Pancreas (tissue), 10 donors: Measurements from ENCODE around the gene FYN. TPM values are rescaled to one million over a fixed set of nuclear protein-coding genes. Genes with fewer than 3 reads are reported as not detected.

Experiments
- ATAC-seq, 4 donors: fragments of 200-7000 bp; cut with Tn5 transposase; one replicate each; pipeline versions ENCODE4 v1.8.0 to v1.9.1; 2020; ENCODE audit warnings: mild to moderate bottlenecking in 4 of 4, moderate library complexity in 4 of 4
- DNase-seq, 6 donors: peaks; one replicate each; pipeline ENCODE4 v3.0.0-alpha.2; 2020
- FAIRE-seq: peaks from 2 replicates; lab custom pipeline; 2012; peaks lifted over from hg19 to GRCh38; lab: Jason Lieb, UNC
- H3K27ac ChIP-seq, 4 donors: fragments of 200-600 bp; sonication (generic); 1 replicate in 3 of 4; 2 replicates in 1 of 4; pipeline versions ENCODE4 v1.5.0 to v1.8.0; 2020
- H3K27me3 ChIP-seq, 4 donors: fragments of 200-600 bp; one replicate each; pipeline ENCODE4 v1.8.0; 2021
- H3K36me3 ChIP-seq, 3 donors: fragments of 200-600 bp; sonication (generic) in 1 of 3; one replicate each; pipeline versions ENCODE4 v1.5.0 to v1.8.0; 2020 to 2021
- H3K4me1 ChIP-seq, 3 donors: fragments of 200-600 bp; one replicate each; pipeline ENCODE4 v1.8.0; 2021
- H3K4me3 ChIP-seq, 4 donors: fragments of 200-600 bp; sonication (generic) in 2 of 4; one replicate each; pipeline versions ENCODE4 v1.5.0 to v1.8.0; 2020 to 2021
- H3K9me3 ChIP-seq, 4 donors: fragments of 200-600 bp; one replicate each; pipeline ENCODE4 v1.8.0; 2021
- WGBS, 2 donors: extraction: QIAGEN DNeasy Blood & Tissue Kit; methylation state at CpG; one replicate each; pipeline ENCODE4 v1.1.7; 2013; 5-methylcytosine and 5-hydroxymethylcytosine counted together
- intact Hi-C, 3 donors: fragments of 100-400 bp; cut with DNase I; formaldehyde crosslinking; loops; one replicate each; pipeline versions ENCODE4 v1.11.1 to v1.14.2; 2022
- polyA plus RNA-seq, 2 donors: library from polyadenylated mRNA; stranded (reverse); fragments of 200-250 nt; gene quantifications; one replicate each; pipeline ENCODE4 v1.2.3, GENCODE V29; 2013
- total RNA-seq, 6 donors: library from RNA; stranded (reverse); fragmentation: NEBNext Ultra II Directional in 4 of 6; extraction: Animal tissue kit (Norgen Biotek cat#: 25700) in 4 of 6; gene quantifications; one replicate each; pipeline versions ENCODE4 v1.2.1 to v1.2.4, GENCODE V29; 2021 to 2023
- TF ChIP-seq, protein P1 (sequence below), 4 donors: fragments of 200-600 bp; sonication (generic) in 3 of 4; IDR thresholded peaks; one replicate each; pipeline versions ENCODE4 v1.5.0 to v1.8.0; 2021; ENCODE audit warnings: antibody characterized with exemption in 4 of 4
- donor health status: healthy with polysubstance abuse.
- donor health status: DM: no; HTN: no; CAD: no; lungs with moderate emphysema.
- donor health status: DM: no; HTN: no; CAD: no.
- donor health status: control.
- donor health status: control.
- donor health status: Bipolar disorder and iron deficiency.
- donor health status: DM: yes; HTN: yes; CAD: no.
- donor health status: DM: no; HTN: no; CAD: no.
- donor health status: DM: no; HTN: no; CAD: no.
- donor health status: DM: yes; HTN: yes; CAD: no.

The FYN gene
- total and polyA plus RNA-seq, 8 donors: 6.4 to 21.7 (median 11.9) TPM

DNA sequence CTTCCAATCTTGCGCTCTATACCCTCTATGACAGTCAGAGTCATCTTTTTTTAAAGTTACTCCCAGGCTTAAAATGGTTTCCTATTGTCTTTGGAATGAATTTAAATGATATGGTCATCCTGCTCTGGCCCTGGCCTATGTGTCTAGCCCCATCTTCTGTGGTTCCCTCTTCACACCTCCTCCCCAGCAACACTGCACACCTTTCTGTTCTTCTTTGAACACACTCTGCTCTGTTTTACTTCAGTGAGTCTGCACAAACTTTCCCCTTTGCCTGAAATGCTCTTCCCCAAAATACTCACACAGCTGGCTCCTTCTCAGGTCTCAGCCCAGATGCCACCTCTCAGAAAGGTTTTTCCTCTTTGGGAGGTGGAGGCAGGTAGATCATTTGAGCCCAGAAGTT, 132.7 kb downstream of the FYN start:
- TF ChIP-seq, protein P1, sequence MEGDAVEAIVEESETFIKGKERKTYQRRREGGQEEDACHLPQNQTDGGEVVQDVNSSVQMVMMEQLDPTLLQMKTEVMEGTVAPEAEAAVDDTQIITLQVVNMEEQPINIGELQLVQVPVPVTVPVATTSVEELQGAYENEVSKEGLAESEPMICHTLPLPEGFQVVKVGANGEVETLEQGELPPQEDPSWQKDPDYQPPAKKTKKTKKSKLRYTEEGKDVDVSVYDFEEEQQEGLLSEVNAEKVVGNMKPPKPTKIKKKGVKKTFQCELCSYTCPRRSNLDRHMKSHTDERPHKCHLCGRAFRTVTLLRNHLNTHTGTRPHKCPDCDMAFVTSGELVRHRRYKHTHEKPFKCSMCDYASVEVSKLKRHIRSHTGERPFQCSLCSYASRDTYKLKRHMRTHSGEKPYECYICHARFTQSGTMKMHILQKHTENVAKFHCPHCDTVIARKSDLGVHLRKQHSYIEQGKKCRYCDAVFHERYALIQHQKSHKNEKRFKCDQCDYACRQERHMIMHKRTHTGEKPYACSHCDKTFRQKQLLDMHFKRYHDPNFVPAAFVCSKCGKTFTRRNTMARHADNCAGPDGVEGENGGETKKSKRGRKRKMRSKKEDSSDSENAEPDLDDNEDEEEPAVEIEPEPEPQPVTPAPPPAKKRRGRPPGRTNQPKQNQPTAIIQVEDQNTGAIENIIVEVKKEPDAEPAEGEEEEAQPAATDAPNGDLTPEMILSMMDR (IDR thresholded peaks at IDR 0.05): no peak
- FAIRE-seq: no peak
- no peaks in the 10 kb centered on the region for H3K9me3 ChIP-seq
- intact Hi-C loops: no loop called here
- no peak overlapping the region for H3K27ac ChIP-seq
- no peak overlapping the region for H3K4me3 ChIP-seq
- H3K36me3 ChIP-seq: no peaks in the 10 kb centered on the region
- no peak for DNase-seq
- 95 to 97% methylated on average over 1 of the region's 1 CpG for WGBS, 2 donors
- no peak for ATAC-seq
- no peaks in the 10 kb centered on the region for H3K4me1 ChIP-seq
- no peaks in the 10 kb centered on the region for H3K27me3 ChIP-seq

DNA sequence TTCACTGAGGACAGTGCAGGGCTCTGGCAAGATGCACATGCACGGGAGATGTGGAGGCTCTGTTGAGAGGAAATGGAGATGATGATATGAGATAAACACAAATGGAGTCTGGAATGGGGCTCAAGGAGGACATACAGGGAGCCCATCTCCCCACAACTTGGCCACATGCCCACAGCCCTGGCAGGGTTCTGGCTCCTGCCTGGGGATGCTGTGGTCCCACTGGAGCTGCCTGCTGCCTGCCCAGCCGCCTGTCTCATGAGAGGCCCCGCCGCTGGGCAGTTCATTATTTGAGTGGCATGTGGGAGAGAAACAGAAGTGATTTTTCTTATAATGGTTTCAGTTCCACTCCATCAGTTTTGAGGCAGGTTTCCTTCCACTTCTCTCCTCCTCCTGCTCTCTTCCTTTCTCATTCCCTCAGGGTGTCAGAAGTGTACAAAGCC, 134.0 kb downstream of the FYN start:
- Histone ChIP-seq H3K9me3 (no peaks in the 10 kb centered on the region), H3K36me3 (no peaks in the 10 kb centered on the region), H3K4me3 (no peak overlapping the region), H3K27me3 (no peaks in the 10 kb centered on the region), H3K4me1 (no peaks in the 10 kb centered on the region), H3K27ac (no peak overlapping the region)
- DNase-seq: peak in 1 of 6 donors; percentile 21
- TF ChIP-seq, protein P1 (IDR thresholded peaks at IDR 0.05): no peak
- no peak for ATAC-seq
- intact Hi-C loops: no loop called here
- no peak for FAIRE-seq
- 70 to 83% methylated on average over 4 of the region's 4 CpGs for WGBS, 2 donors

DNA sequence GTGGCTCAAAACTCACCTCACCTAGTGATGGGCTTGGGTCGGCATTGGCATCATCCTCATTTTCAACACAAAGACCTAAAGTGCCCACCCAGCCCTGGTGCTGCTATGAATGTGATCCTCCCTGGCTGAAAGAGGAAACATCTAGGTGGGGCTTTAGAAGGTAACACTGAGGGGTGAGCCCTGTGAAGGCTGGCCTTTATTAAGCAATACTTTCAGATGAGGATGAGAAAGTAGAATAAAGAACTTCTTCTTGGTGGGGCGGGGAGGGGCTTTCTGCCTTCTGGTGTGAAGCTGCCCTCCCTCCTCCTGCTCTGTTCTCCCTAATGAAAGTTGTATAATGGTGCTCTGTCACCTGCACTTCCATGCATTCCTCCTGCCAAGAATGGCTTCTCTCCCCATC, 134.6 kb downstream of the FYN start:
- Histone ChIP-seq H3K4me3 (no peak overlapping the region), H3K4me1 (no peaks in the 10 kb centered on the region), H3K9me3 (no peaks in the 10 kb centered on the region), H3K36me3 (no peaks in the 10 kb centered on the region), H3K27me3 (no peaks in the 10 kb centered on the region), H3K27ac (no peak overlapping the region)
- intact Hi-C loops: no loop called here
- TF ChIP-seq, protein P1 (IDR thresholded peaks at IDR 0.05): no peak
- FAIRE-seq (no peak), ATAC-seq (no peak), DNase-seq (no peak)
- 72 to 82% methylated on average over 2 of the region's 2 CpGs for WGBS, 2 donors

DNA sequence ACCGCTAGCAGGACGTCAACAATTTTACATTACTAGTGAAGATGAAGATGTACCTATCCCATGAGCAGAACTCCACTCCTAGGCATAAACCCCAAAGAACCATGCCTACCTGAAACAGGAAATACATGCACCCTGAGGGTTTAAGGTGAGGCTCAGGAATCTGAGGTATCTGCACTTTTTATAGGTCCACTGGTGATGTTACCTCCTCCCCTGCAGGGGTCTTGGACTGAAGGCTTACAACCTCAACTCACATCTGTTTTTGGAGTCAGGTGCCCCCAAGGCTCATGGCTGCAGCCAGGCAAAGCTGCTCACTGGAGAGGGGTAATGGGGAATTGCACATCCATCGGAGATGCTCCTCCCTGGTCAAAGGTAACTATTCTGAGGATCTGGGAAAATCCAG, 135.1 kb downstream of the FYN start:
- H3K27ac ChIP-seq: no peak overlapping the region
- H3K4me1 ChIP-seq: no peaks in the 10 kb centered on the region
- no peaks in the 10 kb centered on the region for H3K9me3 ChIP-seq
- intact Hi-C loops: no loop called here
- H3K36me3 ChIP-seq: no peaks in the 10 kb centered on the region
- ATAC-seq: no peak
- H3K27me3 ChIP-seq: no peaks in the 10 kb centered on the region
- 86 to 90% methylated on average over 3 of the region's 3 CpGs for whole genome bisulfite sequencing, 2 donors
- TF ChIP-seq, protein P1 (IDR thresholded peaks at IDR 0.05): no peak
- no peak for FAIRE-seq
- DNase-seq: no peak
- no peak overlapping the region for H3K4me3 ChIP-seq

DNA sequence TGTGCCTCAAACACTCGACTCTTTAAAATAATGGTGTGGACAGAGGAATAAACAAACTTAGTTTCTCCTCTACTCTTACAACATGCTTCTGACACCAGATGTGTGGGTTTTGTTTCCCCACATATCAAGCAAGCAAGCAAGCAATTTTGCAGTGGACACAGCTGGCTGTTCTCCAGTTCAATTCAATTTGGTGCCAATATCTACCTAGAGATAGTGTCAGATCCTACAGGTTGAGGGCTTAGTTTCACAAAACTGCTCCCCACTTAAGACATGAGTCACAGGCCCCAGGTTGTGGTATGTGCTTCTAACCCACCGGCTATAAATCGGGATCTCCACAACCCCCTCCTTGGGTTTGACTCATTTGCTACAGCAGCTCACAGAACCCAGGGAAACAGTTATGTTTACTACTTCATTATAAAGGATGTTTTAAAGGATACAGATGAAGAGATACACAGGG, 136.2 kb downstream of the FYN start:
- no peak for FAIRE-seq

More for the DNA sequence above, 136.2 kb downstream of the FYN start:
- H3K4me1 ChIP-seq: no peaks in the 10 kb centered on the region
- no peaks in the 10 kb centered on the region for H3K27me3 ChIP-seq
- intact Hi-C loops: no loop called here
- no peak for DNase-seq
- H3K27ac ChIP-seq: no peak overlapping the region
- peak in 2 of 4 donors; percentile 15 to 38 for ATAC-seq
- H3K9me3 ChIP-seq: no peaks in the 10 kb centered on the region
- TF ChIP-seq, protein P1 (IDR thresholded peaks at IDR 0.05): no peak
- WGBS, 2 donors: 30 to 37% methylated on average over 3 of the region's 3 CpGs
- no peak overlapping the region for H3K4me3 ChIP-seq
- H3K36me3 ChIP-seq: no peaks in the 10 kb centered on the region
